MM.1S (cell line): Measurements from ENCODE around the gene SORL1.

Experiments used
- CTCF ChIP-seq: fragments of 300-600 bp; sonication (generic); IDR thresholded peaks from 2 replicates; pipeline ENCODE4 v1.5.1; 2016; ENCODE audit warnings: antibody characterized with exemption, low read length, mixed read lengths
- EZH2phosphoT487 ChIP-seq: fragments of 300-600 bp; sonication (generic); IDR thresholded peaks from 2 replicates; pipeline ENCODE4 v1.6.1; 2018; ENCODE audit warnings: antibody characterized with exemption, low read length

DNA sequence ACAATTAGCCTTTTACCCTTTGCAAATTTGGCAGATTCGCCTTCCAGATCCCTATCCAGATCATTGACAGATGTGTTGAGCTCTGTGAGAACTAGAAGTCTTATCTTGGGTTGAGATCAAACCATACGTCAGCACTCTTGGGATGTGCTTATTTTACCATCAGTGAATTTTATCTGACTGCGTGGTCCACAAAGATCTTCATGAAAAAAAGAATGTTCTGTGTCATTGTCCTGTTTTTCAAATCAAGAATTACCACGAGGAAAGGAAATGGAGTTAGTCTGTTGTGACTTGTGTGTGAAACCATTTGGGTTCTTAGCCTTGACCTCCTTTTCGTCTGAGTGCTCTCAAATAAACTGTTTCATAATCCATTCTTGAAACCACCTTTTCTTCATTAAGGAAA, 86.9 kb downstream of the SORL1 start:
- no peak for TF ChIP-seq CTCF
- TF ChIP-seq EZH2phosphoT487 = no peak
